Anterior cingulate cortex (tissue), 58 donors: ENCODE data around the gene ARF1.
A peak's percentile ranks its signal among the peaks of the same experiment; 100 is the strongest.
"Not testable (repeated sequence)": the region's sequence is repeated elsewhere in the genome, so short reads cannot be mapped to it uniquely, and the experiment has no call there.

Experiments used
- DNase-seq, 58 donors: peaks; one replicate each; lab custom pipeline; 2025; lab: John Stamatoyannopoulos, UW

Gene ARF1

GRCh38 chr1:228099331-228099732, 16.8 kb downstream of the ARF1 start:
- no peak for DNase-seq

GRCh38 chr1:228100822-228101613, 18.5 kb downstream of the ARF1 start:
- no peak for DNase-seq

GRCh38 chr1:228101614-228101993, 19.1 kb downstream of the ARF1 start:
- DNase-seq: no peak

GRCh38 chr1:228101994-228102790, 19.7 kb downstream of the ARF1 start:
- peak in 1 of 58 donors; percentile 39 for DNase-seq

- peak; percentile 40 to 93 (median 86) for DNase-seq
Observed at GRCh38 chr1:228102791-228103620, 20.5 kb downstream of the ARF1 start, which contains the start of gene C1orf35. Gene C1orf35 (minus strand): TSS chr1:228103325. CDS start chr1:228103227, 98 bp downstream.

GRCh38 chr1:228104526-228105269, 22.2 kb downstream of the ARF1 start:
- DNase-seq: no peak

GRCh38 chr1:228105270-228105995, 22.9 kb downstream of the ARF1 start:
- no peak for DNase-seq

- DNase-seq: no peak
Observed at GRCh38 chr1:228105996-228106799, 23.7 kb downstream of the ARF1 start.

- no peak for DNase-seq
Observed at GRCh38 chr1:228106800-228107054, 24.2 kb downstream of the ARF1 start.

- no peak for DNase-seq
Observed at GRCh38 chr1:228107636-228108035, 25.1 kb downstream of the ARF1 start.

- DNase-seq: no peak
Observed at GRCh38 chr1:228108055-228108690, 25.7 kb downstream of the ARF1 start.

- no peak for DNase-seq
Observed at GRCh38 chr1:228108742-228109072, 26.2 kb downstream of the ARF1 start.

- peak; percentile 87 to 100 (median 98) for DNase-seq
Observed at GRCh38 chr1:228109073-228109961, 26.8 kb downstream of the ARF1 start, which contains the start of gene MRPL55. Gene MRPL55 (minus strand): TSS chr1:228109299. CDS start chr1:228108260, 1,039 bp downstream.

- peak in 2 of 58 donors; percentile 57 to 61 for DNase-seq
Observed at GRCh38 chr1:228109962-228110488, 27.5 kb downstream of the ARF1 start.

GRCh38 chr1:228110556-228110955, 28.0 kb downstream of the ARF1 start:
- no peak for DNase-seq

- DNase-seq: not testable (repeated sequence)
Observed at GRCh38 chr1:228111315-228111714, 28.8 kb downstream of the ARF1 start.

- no peak for DNase-seq
Observed at GRCh38 chr1:228112167-228112566, 29.7 kb downstream of the ARF1 start.
